CD4-positive, alpha-beta memory T cell (primary cell): ENCODE results near the gene GATC. TPM values are rescaled to one million over a fixed set of nuclear protein-coding genes. Genes with fewer than 3 reads are reported as not detected.

Source experiments
- CTCF ChIA-PET: fragments of 350-600 bp; sonication (Branson Sonifier 250); formaldehyde crosslinking; loops from one replicate; lab custom pipeline; 2021; ENCODE audit warnings: inconsistent platforms; ENCODE audit not compliant: partially characterized antibody; lab: Charles Lee
- POLR2A ChIA-PET: fragments of 350-600 bp; sonication (Branson Sonifier 250); formaldehyde crosslinking; loops from one replicate; lab custom pipeline; 2021; ENCODE audit not compliant: partially characterized antibody; lab: Charles Lee
- DNase-seq, 5 donors: peaks; one replicate each; pipeline versions ENCODE4 v3.0.0 to v3.0.0-alpha.2; 2020 to 2022; ENCODE audit warnings: mixed read lengths in 1 of 5
- H3K27ac ChIP-seq: one replicate; pipeline ENCODE4 v1.7.0; 2013; ENCODE audit warnings: low read depth, low read length
- H3K27me3 ChIP-seq: 2 replicates; pipeline ENCODE4 v1.7.0; 2013; ENCODE audit warnings: mild to moderate bottlenecking, low read length, moderate library complexity; ENCODE audit not compliant: insufficient read depth
- H3K36me3 ChIP-seq: 2 replicates; pipeline ENCODE4 v1.7.0; 2013; ENCODE audit warnings: mild to moderate bottlenecking, low read length, moderate library complexity; ENCODE audit not compliant: insufficient read depth
- H3K4me1 ChIP-seq: 2 replicates; pipeline ENCODE4 v1.7.0; 2013; ENCODE audit warnings: mild to moderate bottlenecking, low read length, moderate library complexity; ENCODE audit not compliant: insufficient read depth
- H3K4me3 ChIP-seq, 2 donors: one replicate each; pipeline ENCODE4 v1.7.0; 2013; ENCODE audit warnings: low read length in 2 of 2, mild to moderate bottlenecking in 1 of 2
- H3K9me3 ChIP-seq, 2 donors: one replicate each; pipeline ENCODE4 v1.7.0; 2013; ENCODE audit warnings: low read length in 2 of 2, control low read depth in 1 of 2; ENCODE audit not compliant: control insufficient read depth in 1 of 2
- H3K27ac Mint-ChIP-seq, 7 donors: one replicate each; pipeline ENCODE4 v1.8.0; 2020 to 2021; ENCODE audit warnings: mixed read lengths in 7 of 7, mild to moderate bottlenecking in 6 of 7, inconsistent platforms in 3 of 7, moderate library complexity in 3 of 7
- H3K27me3 Mint-ChIP-seq, 2 donors: one replicate each; pipeline ENCODE4 v1.8.0; 2020 to 2021; ENCODE audit warnings: mixed read lengths in 2 of 2
- H3K36me3 Mint-ChIP-seq, 2 donors: one replicate each; pipeline ENCODE4 v1.8.0; 2020 to 2021; ENCODE audit warnings: mixed read lengths in 2 of 2, inconsistent platforms in 1 of 2, mild to moderate bottlenecking in 1 of 2
- H3K4me1 Mint-ChIP-seq, 4 donors: one replicate each; pipeline ENCODE4 v1.8.0; 2020 to 2021; ENCODE audit warnings: mixed read lengths in 4 of 4, mild to moderate bottlenecking in 1 of 4
- H3K4me3 Mint-ChIP-seq, 8 donors: one replicate each; pipeline ENCODE4 v1.8.0; 2020 to 2021; ENCODE audit warnings: mixed read lengths in 8 of 8, mild to moderate bottlenecking in 7 of 8, moderate library complexity in 6 of 8, inconsistent platforms in 3 of 8
- H3K9me3 Mint-ChIP-seq, 8 donors: one replicate each; pipeline ENCODE4 v1.8.0; 2020 to 2021; ENCODE audit warnings: mixed read lengths in 8 of 8, mild to moderate bottlenecking in 5 of 8, inconsistent platforms in 3 of 8, moderate library complexity in 1 of 8
- intact Hi-C: fragments of 100-400 bp; cut with micrococcal nuclease; formaldehyde crosslinking; loops from one replicate; pipeline ENCODE4 v1.15.1; 2023
- polyA plus RNA-seq, 2 donors: library from polyadenylated mRNA; unstranded; fragments of 300-500 nt; fragmentation: Illumina TruSeq; gene quantifications; one replicate each; pipeline ENCODE4 v1.2.3, GENCODE V29; 2021
- total RNA-seq, 2 experiments: library from RNA; stranded (reverse); gene quantifications; one replicate each; pipeline ENCODE4 v1.2.3, GENCODE V29; 2021

Gene GATC
- total RNA-seq (10 to 100 TPM; 30.2 to 31.9 TPM), polyA plus RNA-seq (10 to 100 TPM in 1 of 2 donors, 1 to 10 TPM in 1; 9.3 to 21.2 TPM)

- Mint-ChIP-seq H3K4me1 (peaks cover 14 to 42% (median 23%) of the 10 kb centered on the region in 4 donors), H3K36me3 (peaks cover 9 to 44% of the 10 kb centered on the region in 2 donors), H3K27ac (peak within 1 kb of the TSS; percentile 96 to 99 (median 98)), H3K4me3 (peak within 1 kb of the TSS; percentile 92 to 99 (median 99)), H3K9me3 (peaks cover 0 to 6% (median 0%) of the 10 kb centered on the region in 8 donors), H3K27me3 (no peaks in the 10 kb centered on the region)
- Histone ChIP-seq H3K4me3 (peak within 1 kb of the TSS; percentile 94 to 99), H3K9me3 (no peaks in the 10 kb centered on the region), H3K27ac (peak within 1 kb of the TSS; percentile 96), H3K4me1 (peaks cover 24% of the 10 kb centered on the region), H3K36me3 (peaks cover 16% of the 10 kb centered on the region), H3K27me3 (no peaks in the 10 kb centered on the region)
- intact Hi-C loops, result loop anchor here (1.0 to 2.0 kb wide), 2 partner anchors 8 to 23 kb away; partner anchors contain the start of genes COX6A1 and SRSF9
- DNase-seq, result peak; percentile 85 to 87 (median 86)
- POLR2A ChIA-PET, result interaction anchor here (0.7 to 2.1 kb wide), 8 partner anchors 9 to 154 kb away, joined by 3 to 8 read pairs (median 4); partner anchors contain the start of genes COX6A1, DYNLL1, RNU4-2 and SRSF9
- CTCF ChIA-PET, result interaction anchor here (1.8 to 19.4 kb wide), 3 partner anchors 10 to 23 kb away, joined by 5 to 187 read pairs (median 7); partner anchors contain the start of gene SRSF9
Measured at GRCh38 chr12:120445911-120446843, at the start of gene GATC, which contains the start of gene TRIAP1. Gene GATC, plus strand, starts transcription at chr12:120446444. Its CDS starts 37 bp downstream, at chr12:120446481. Gene TRIAP1, minus strand, starts transcription at chr12:120446384. Its CDS starts 12 bp downstream, at chr12:120446372.

GRCh38 chr12:120397824-120398540 is 48.3 kb upstream of the GATC start:
- ChIA-PET CTCF (no interaction called here), POLR2A (no interaction called here)
- Mint-ChIP-seq H3K4me3 (peak overlapping the region in 1 of 8 donors; percentile 29), H3K36me3 (no peaks in the 10 kb centered on the region), H3K27me3 (peaks cover 14 to 17% of the 10 kb centered on the region in 2 donors), H3K4me1 (peaks cover 0 to 1% (median 0%) of the 10 kb centered on the region in 4 donors), H3K27ac (no peak overlapping the region), H3K9me3 (no peaks in the 10 kb centered on the region)
- H3K36me3 ChIP-seq, result no peaks in the 10 kb centered on the region
- H3K9me3 ChIP-seq, result no peaks in the 10 kb centered on the region
- no peak for DNase-seq
- intact Hi-C loops, result no loop called here
- H3K4me3 ChIP-seq, result no peak overlapping the region
- no peaks in the 10 kb centered on the region for H3K27me3 ChIP-seq
- no peak overlapping the region for H3K27ac ChIP-seq
- no peaks in the 10 kb centered on the region for H3K4me1 ChIP-seq

GRCh38 chr12:120399531-120399930 is 46.7 kb upstream of the GATC start:
- intact Hi-C loops, result no loop called here
- POLR2A ChIA-PET, result no interaction called here
- no peak overlapping the region for H3K27ac Mint-ChIP-seq
- H3K4me1 ChIP-seq, result no peaks in the 10 kb centered on the region
- no peaks in the 10 kb centered on the region for H3K36me3 Mint-ChIP-seq
- CTCF ChIA-PET, result no interaction called here
- peaks cover 0 to 4% (median 2%) of the 10 kb centered on the region in 4 donors for H3K4me1 Mint-ChIP-seq
- no peaks in the 10 kb centered on the region for H3K9me3 ChIP-seq
- H3K36me3 ChIP-seq, result no peaks in the 10 kb centered on the region
- peaks cover 0 to 3% (median 0%) of the 10 kb centered on the region in 8 donors for H3K9me3 Mint-ChIP-seq
- H3K27ac ChIP-seq, result no peak overlapping the region
- no peak overlapping the region for H3K4me3 ChIP-seq
- no peak for DNase-seq
- no peak overlapping the region for H3K4me3 Mint-ChIP-seq
- peaks cover 10 to 21% of the 10 kb centered on the region in 2 donors for H3K27me3 Mint-ChIP-seq
- no peaks in the 10 kb centered on the region for H3K27me3 ChIP-seq

- no peak for DNase-seq
- POLR2A ChIA-PET, result no interaction called here
- intact Hi-C loops, result no loop called here
- Mint-ChIP-seq H3K4me1 (peaks cover 0 to 4% (median 1%) of the 10 kb centered on the region in 4 donors), H3K27ac (peak overlapping the region in 1 of 7 donors; percentile 2), H3K27me3 (peaks cover 5 to 12% of the 10 kb centered on the region in 2 donors), H3K36me3 (no peaks in the 10 kb centered on the region), H3K9me3 (peaks cover 0 to 3% (median 0%) of the 10 kb centered on the region in 8 donors), H3K4me3 (no peak overlapping the region)
- H3K27me3 ChIP-seq, result no peaks in the 10 kb centered on the region
- no peak overlapping the region for H3K4me3 ChIP-seq
- H3K36me3 ChIP-seq, result no peaks in the 10 kb centered on the region
- H3K9me3 ChIP-seq, result no peaks in the 10 kb centered on the region
- H3K4me1 ChIP-seq, result no peaks in the 10 kb centered on the region
- no peak overlapping the region for H3K27ac ChIP-seq
- CTCF ChIA-PET, result no interaction called here
Measured at GRCh38 chr12:120402217-120402616, 44.0 kb upstream of the GATC start.

GRCh38 chr12:120403869-120404268 is 42.4 kb upstream of the GATC start:
- ChIA-PET POLR2A (no interaction called here), CTCF (no interaction called here)
- intact Hi-C loops, result no loop called here
- H3K4me1 Mint-ChIP-seq, result peaks cover 0 to 4% (median 1%) of the 10 kb centered on the region in 4 donors
- DNase-seq, result no peak
- H3K9me3 Mint-ChIP-seq, result peaks cover 0 to 3% (median 0%) of the 10 kb centered on the region in 8 donors
- H3K4me3 Mint-ChIP-seq, result no peak overlapping the region
- Histone ChIP-seq H3K36me3 (no peaks in the 10 kb centered on the region), H3K27ac (no peak overlapping the region), H3K4me1 (no peaks in the 10 kb centered on the region), H3K4me3 (no peak overlapping the region), H3K9me3 (no peaks in the 10 kb centered on the region), H3K27me3 (no peaks in the 10 kb centered on the region)
- no peaks in the 10 kb centered on the region for H3K36me3 Mint-ChIP-seq
- no peak overlapping the region for H3K27ac Mint-ChIP-seq
- peaks cover 0 to 8% of the 10 kb centered on the region in 2 donors for H3K27me3 Mint-ChIP-seq

GRCh38 chr12:120404271-120404670 is 42.0 kb upstream of the GATC start:
- H3K27me3 Mint-ChIP-seq, result peaks cover 0 to 8% of the 10 kb centered on the region in 2 donors
- intact Hi-C loops, result no loop called here
- no peak overlapping the region for H3K4me3 ChIP-seq
- no peaks in the 10 kb centered on the region for H3K9me3 ChIP-seq
- peaks cover 0 to 4% (median 1%) of the 10 kb centered on the region in 4 donors for H3K4me1 Mint-ChIP-seq
- H3K27ac Mint-ChIP-seq, result peak overlapping the region in 1 of 7 donors; percentile 43
- no peaks in the 10 kb centered on the region for H3K27me3 ChIP-seq
- no peak for DNase-seq
- no peak overlapping the region for H3K4me3 Mint-ChIP-seq
- H3K4me1 ChIP-seq, result no peaks in the 10 kb centered on the region
- H3K36me3 Mint-ChIP-seq, result no peaks in the 10 kb centered on the region
- H3K36me3 ChIP-seq, result no peaks in the 10 kb centered on the region
- CTCF ChIA-PET, result no interaction called here
- H3K9me3 Mint-ChIP-seq, result peaks cover 0 to 3% (median 0%) of the 10 kb centered on the region in 8 donors
- H3K27ac ChIP-seq, result no peak overlapping the region
- POLR2A ChIA-PET, result no interaction called here
